MCF 10A (cell line): ENCODE results near the gene ABCC4. TPM values are rescaled to one million over a fixed set of nuclear protein-coding genes. Genes with fewer than 3 reads are reported as not detected.

Experiments
- BruUV-seq: library from RNA; stranded (reverse); fragments of 400-500 nt; replicated peaks from 2 replicates; lab custom pipeline; 2021; lab: Mats Ljungman, UMichigan
- CTCF ChIA-PET: fragments of 300-600 bp; sonication (Branson Sonifier 250); formaldehyde crosslinking; extraction: SDS; loops from one replicate; lab custom pipeline; 2021; ENCODE audit warnings: antibody characterized with exemption, inconsistent platforms; lab: Yijun Ruan, JAX
- POLR2A ChIA-PET: fragments of 300-600, 350-650 bp; sonication (Branson Sonifier 250); formaldehyde crosslinking; extraction: SDS; loops from one replicate; lab custom pipeline; 2020; ENCODE audit warnings: antibody characterized with exemption, inconsistent platforms; lab: Yijun Ruan, JAX
- DNase-seq: peaks from one replicate; pipeline ENCODE4 v3.0.0-alpha.2; 2018; ENCODE audit not compliant: unreplicated experiment
- H3K27ac Mint-ChIP-seq: one replicate; pipeline ENCODE4 v1.8.0; 2022; ENCODE audit warnings: mild to moderate bottlenecking, low read depth, mixed read lengths; ENCODE audit not compliant: unreplicated experiment
- H3K27me3 Mint-ChIP-seq: one replicate; pipeline ENCODE4 v1.8.0; 2022; ENCODE audit warnings: mixed read lengths; ENCODE audit not compliant: insufficient read depth, unreplicated experiment
- H3K36me3 Mint-ChIP-seq: one replicate; pipeline ENCODE4 v1.8.0; 2022; ENCODE audit warnings: mild to moderate bottlenecking, moderate library complexity, mixed read lengths; ENCODE audit not compliant: insufficient read depth, unreplicated experiment
- H3K4me1 Mint-ChIP-seq: one replicate; pipeline ENCODE4 v1.8.0; 2022; ENCODE audit warnings: mixed read lengths; ENCODE audit not compliant: insufficient read depth, unreplicated experiment
- H3K4me3 Mint-ChIP-seq: one replicate; pipeline ENCODE4 v1.8.0; 2022; ENCODE audit warnings: mild to moderate bottlenecking, moderate library complexity, mixed read lengths; ENCODE audit not compliant: unreplicated experiment
- H3K9me3 Mint-ChIP-seq: one replicate; pipeline ENCODE4 v1.8.0; 2022; ENCODE audit warnings: mixed read lengths; ENCODE audit not compliant: unreplicated experiment
- CTCF ChIP-seq: fragments of 200-600 bp; IDR thresholded peaks from one replicate; pipeline ENCODE4 v1.8.0; 2022; ENCODE audit warnings: antibody characterized with exemption, mild to moderate bottlenecking; ENCODE audit not compliant: unreplicated experiment
- intact Hi-C: fragments of 100-400 bp; cut with micrococcal nuclease; formaldehyde crosslinking; loops from 2 replicates; pipeline ENCODE4 v1.14.1; 2022
- total RNA-seq: library from RNA; stranded (reverse); gene quantifications from 2 replicates; pipeline ENCODE4 v1.2.3, GENCODE V29; 2022

Gene ABCC4
- total RNA-seq, 1 experiment from 2014 or later = 13.9 TPM

GRCh38 chr13:95188128-95188527 is 113.1 kb downstream of the ABCC4 start:
- CTCF ChIA-PET = interaction anchor here (0.5 to 10.4 kb wide), 21 partner anchors 8 to 646 kb away, joined by 3 to 327 read pairs (median 7); partner anchors contain the start of gene ABCC4
- Mint-ChIP-seq H3K9me3 (no peaks in the 10 kb centered on the region), H3K36me3 (peaks cover 5% of the 10 kb centered on the region), H3K27ac (no peak overlapping the region), H3K4me3 (no peak overlapping the region), H3K27me3 (no peaks in the 10 kb centered on the region), H3K4me1 (no peaks in the 10 kb centered on the region)
- peak; percentile 49 for DNase-seq
- no peak for TF ChIP-seq CTCF
- no TSS peak for BruUV-seq
- intact Hi-C loops = loop anchor here (2.0 to 5.0 kb wide), 2 partner anchors 349 to 419 kb away; no protein-coding TSS in a partner anchor
- POLR2A ChIA-PET = interaction anchor here (1.0 kb wide), 1 partner anchor 216 kb away, joined by 3 read pairs; no protein-coding TSS in a partner anchor

- ChIA-PET POLR2A (no interaction called here), CTCF (interaction anchor here (9.0 to 10.4 kb wide), 2 partner anchors 195 to 222 kb away, joined by 273 to 327 read pairs; no protein-coding TSS in a partner anchor)
- no peak for TF ChIP-seq CTCF
- intact Hi-C loops = loop anchor here (5.0 kb wide), 1 partner anchor 351 kb away; no protein-coding TSS in a partner anchor
- DNase-seq = no peak
- BruUV-seq = no TSS peak
- Mint-ChIP-seq H3K27me3 (no peaks in the 10 kb centered on the region), H3K4me1 (peaks cover 4% of the 10 kb centered on the region), H3K27ac (no peak overlapping the region), H3K36me3 (peaks cover 5% of the 10 kb centered on the region), H3K9me3 (no peaks in the 10 kb centered on the region), H3K4me3 (no peak overlapping the region)
Measured at GRCh38 chr13:95185851-95186250, 115.4 kb downstream of the ABCC4 start.

- peak; percentile 18 for DNase-seq
- no peak overlapping the region for H3K27ac Mint-ChIP-seq
- H3K27me3 Mint-ChIP-seq = no peaks in the 10 kb centered on the region
- ChIA-PET CTCF (interaction anchor here (0.6 to 10.4 kb wide), 4 partner anchors 126 to 222 kb away, joined by 3 to 273 read pairs (median 4); no protein-coding TSS in a partner anchor), POLR2A (no interaction called here)
- H3K36me3 Mint-ChIP-seq = peaks cover 5% of the 10 kb centered on the region
- peaks cover 8% of the 10 kb centered on the region for H3K4me1 Mint-ChIP-seq
- H3K4me3 Mint-ChIP-seq = no peak overlapping the region
- no peak for TF ChIP-seq CTCF
- no peaks in the 10 kb centered on the region for H3K9me3 Mint-ChIP-seq
- BruUV-seq = no TSS peak
- intact Hi-C loops = loop anchor here (5.0 kb wide), 1 partner anchor 352 kb away; no protein-coding TSS in a partner anchor
Measured at GRCh38 chr13:95185311-95185710, 115.9 kb downstream of the ABCC4 start.

- no peak overlapping the region for H3K4me3 Mint-ChIP-seq
- BruUV-seq = no TSS peak
- peaks cover 5% of the 10 kb centered on the region for H3K36me3 Mint-ChIP-seq
- no peak for TF ChIP-seq CTCF
- no peak overlapping the region for H3K27ac Mint-ChIP-seq
- H3K4me1 Mint-ChIP-seq = peaks cover 8% of the 10 kb centered on the region
- CTCF ChIA-PET = interaction anchor here (0.6 to 6.4 kb wide), 5 partner anchors 13 to 220 kb away, joined by 3 to 36 read pairs (median 3); no protein-coding TSS in a partner anchor
- H3K27me3 Mint-ChIP-seq = no peaks in the 10 kb centered on the region
- POLR2A ChIA-PET = no interaction called here
- intact Hi-C loops = no loop called here
- DNase-seq = no peak
- no peaks in the 10 kb centered on the region for H3K9me3 Mint-ChIP-seq
Measured at GRCh38 chr13:95184317-95184716, 116.9 kb downstream of the ABCC4 start.
